ENCODE data around the gene RNLS.

DNA sequence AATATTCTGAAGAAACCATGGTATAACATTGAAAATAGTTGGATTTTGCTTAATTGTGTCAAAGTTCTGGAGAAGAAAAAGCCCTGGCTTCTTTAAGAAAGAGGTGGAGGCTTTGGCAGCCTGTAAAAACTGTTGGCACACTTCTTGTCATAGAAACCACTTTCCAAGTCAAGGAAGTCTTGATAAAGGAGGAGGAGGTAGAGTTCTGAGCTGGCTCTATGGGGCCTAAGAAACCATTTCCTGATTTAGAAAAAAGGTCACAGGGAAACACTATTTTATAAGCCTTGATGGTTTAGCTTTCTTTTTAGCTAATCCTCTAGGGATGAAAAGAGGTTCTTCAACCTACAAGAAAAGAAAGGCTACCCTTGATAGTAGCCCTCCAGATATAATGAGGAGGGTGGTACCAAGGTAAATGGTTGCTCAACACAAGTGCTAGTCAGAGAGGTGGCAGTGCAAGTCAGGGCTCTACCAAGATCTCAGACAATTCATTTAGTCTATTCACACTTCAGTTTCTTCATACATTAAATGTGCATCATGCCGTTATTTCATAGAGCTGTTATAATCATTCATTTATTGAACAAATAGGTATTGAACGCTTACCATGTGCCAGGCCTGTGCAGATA is 346.9 kb downstream of the RNLS start:
- TF ChIP-seq ZNF184 (tag by site-specific recombination; IDR thresholded peaks at IDR 0.05), result no peak
- TF ChIP-seq, protein P1, sequence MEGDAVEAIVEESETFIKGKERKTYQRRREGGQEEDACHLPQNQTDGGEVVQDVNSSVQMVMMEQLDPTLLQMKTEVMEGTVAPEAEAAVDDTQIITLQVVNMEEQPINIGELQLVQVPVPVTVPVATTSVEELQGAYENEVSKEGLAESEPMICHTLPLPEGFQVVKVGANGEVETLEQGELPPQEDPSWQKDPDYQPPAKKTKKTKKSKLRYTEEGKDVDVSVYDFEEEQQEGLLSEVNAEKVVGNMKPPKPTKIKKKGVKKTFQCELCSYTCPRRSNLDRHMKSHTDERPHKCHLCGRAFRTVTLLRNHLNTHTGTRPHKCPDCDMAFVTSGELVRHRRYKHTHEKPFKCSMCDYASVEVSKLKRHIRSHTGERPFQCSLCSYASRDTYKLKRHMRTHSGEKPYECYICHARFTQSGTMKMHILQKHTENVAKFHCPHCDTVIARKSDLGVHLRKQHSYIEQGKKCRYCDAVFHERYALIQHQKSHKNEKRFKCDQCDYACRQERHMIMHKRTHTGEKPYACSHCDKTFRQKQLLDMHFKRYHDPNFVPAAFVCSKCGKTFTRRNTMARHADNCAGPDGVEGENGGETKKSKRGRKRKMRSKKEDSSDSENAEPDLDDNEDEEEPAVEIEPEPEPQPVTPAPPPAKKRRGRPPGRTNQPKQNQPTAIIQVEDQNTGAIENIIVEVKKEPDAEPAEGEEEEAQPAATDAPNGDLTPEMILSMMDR (tag by site-specific recombination; IDR thresholded peaks at IDR 0.05), result no peak
- no peak for TF ChIP-seq ZNF23 (tag by site-specific recombination; IDR thresholded peaks at IDR 0.05; ENCODE audit: borderline replicate concordance)
- no peak for TF ChIP-seq EGR2 (tag by site-specific recombination; IDR thresholded peaks at IDR 0.05; ENCODE audit: low read depth)
- no peak for TF ChIP-seq BCL11A (tag by site-specific recombination; IDR thresholded peaks at IDR 0.05; ENCODE audit: low read depth)
- no peak for TF ChIP-seq ZBTB7A (tag by site-specific recombination; IDR thresholded peaks at IDR 0.05; ENCODE audit: low read depth)
